ENCODE data around the gene SLC6A7.

The SLC6A7 gene

DNA sequence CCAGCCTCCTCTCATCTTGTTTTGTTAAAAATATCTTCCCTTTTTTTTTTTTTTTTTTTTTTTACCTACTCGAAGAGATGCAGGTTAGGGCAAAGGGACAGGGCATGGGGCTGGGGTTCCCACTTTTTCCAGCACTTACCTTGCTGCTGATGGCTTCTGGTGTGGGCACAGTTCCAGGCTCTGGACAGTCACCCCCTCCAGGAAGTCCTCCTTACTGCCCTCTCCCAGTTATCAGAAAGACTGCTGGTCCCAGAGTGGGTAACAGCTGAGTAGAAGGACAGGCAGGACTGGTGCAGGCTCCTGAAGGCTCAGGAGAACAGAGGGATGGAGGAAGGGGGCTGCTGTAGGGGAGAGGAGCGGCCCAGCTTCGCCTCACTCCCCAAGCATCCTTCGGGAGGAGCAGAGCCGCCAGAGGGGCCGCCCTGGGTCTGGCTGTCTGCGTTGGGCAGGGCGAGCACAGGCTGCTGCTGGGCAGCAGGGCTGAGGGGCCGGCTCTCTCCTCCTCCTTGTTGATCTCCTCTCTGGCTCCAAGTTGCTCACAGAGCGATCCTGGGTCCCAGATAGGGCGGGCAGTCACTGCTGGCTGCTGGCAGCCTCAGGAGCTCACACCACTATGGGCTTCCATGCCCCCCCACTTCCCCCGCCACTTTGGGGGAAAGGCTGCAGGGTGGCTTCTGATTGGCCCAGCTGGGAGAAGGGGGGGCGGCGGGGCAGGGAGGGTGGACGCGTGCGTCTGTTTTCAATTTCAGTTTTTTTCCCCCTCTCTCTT lies 34.4 kb upstream of the SLC6A7 start, which contains the start of gene PDGFRB:
Gene PDGFRB, minus strand, starts transcription at position 588 of the 769 bp plus-strand sequence. CDS start 18,798 bp downstream, outside the sequence.
- peak; percentile 13 to 17 for DNase-seq (ENCODE audit: extremely low read depth in 1 of 2, low read depth in 1 of 2)

- DNase-seq (ENCODE audit: extremely low read depth in 1 of 2, low read depth in 1 of 2), result no peak
Observed at GRCh38 chr5:150156027-150156368, 33.9 kb upstream of the SLC6A7 start.

GRCh38 chr5:150156540-150156939 lies 33.3 kb upstream of the SLC6A7 start:
- no peak for DNase-seq (ENCODE audit: extremely low read depth in 1 of 2, low read depth in 1 of 2)

- DNase-seq (ENCODE audit: extremely low read depth in 1 of 2, low read depth in 1 of 2), result no peak
Observed at GRCh38 chr5:150157168-150157567, 32.7 kb upstream of the SLC6A7 start.

- no peak for DNase-seq (ENCODE audit: extremely low read depth in 1 of 2, low read depth in 1 of 2)
Observed at GRCh38 chr5:150158170-150158949, 31.5 kb upstream of the SLC6A7 start.

GRCh38 chr5:150159031-150159430 lies 30.8 kb upstream of the SLC6A7 start:
- no peak for DNase-seq (ENCODE audit: extremely low read depth in 1 of 2, low read depth in 1 of 2)

- no peak for DNase-seq (ENCODE audit: extremely low read depth in 1 of 2, low read depth in 1 of 2)
Observed at GRCh38 chr5:150159741-150160179, 30.1 kb upstream of the SLC6A7 start.

GRCh38 chr5:150160448-150161081 lies 29.3 kb upstream of the SLC6A7 start:
- no peak for DNase-seq (ENCODE audit: extremely low read depth in 1 of 2, low read depth in 1 of 2)

DNA sequence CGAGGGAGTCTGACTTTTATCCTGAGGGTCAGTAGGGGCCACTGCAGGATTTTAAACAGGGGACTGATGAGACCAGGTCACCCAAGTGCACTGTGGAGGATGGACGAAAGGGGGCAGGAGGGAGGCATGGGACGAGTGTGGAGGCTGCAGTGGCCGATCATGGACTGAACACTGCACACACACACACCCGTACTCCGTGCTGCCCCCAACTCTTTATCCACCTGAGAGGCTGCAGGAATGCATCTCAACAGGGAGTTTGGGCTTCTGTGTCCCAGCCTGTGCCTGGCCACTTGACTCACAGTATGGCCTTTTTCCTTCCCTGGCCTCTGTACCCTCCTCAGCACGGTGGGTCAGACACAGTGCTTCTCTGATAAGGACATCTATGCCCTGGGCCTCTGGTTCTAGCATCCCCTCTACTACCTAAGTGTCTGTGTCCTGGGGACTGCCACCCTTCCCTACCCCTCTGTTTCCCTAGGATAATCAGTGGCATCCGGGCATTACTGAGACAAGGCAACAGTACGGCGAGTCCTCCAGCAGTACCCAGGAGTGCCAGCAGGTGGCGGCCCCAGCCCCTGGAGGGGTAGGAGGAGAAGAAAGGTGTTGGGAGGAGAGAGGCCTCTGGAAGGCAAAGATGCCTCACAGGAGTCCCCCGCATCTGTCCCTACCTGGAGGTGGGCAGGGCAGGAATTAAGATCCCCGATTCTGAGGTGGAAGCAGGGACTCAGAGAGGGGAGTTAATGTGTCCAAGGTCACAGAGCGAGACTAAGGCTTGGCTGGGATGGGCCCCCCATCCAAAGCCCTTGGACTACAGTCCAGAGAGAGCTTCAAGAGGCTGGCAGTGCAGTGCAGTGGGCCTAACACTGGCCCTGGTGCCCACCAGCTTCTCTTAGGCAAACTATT lies 28.4 kb upstream of the SLC6A7 start:
- DNase-seq (ENCODE audit: extremely low read depth in 1 of 2, low read depth in 1 of 2), result peak; percentile 45 to 51

- no peak for DNase-seq (ENCODE audit: extremely low read depth in 1 of 2, low read depth in 1 of 2)
Observed at GRCh38 chr5:150162142-150162513, 27.7 kb upstream of the SLC6A7 start.

- no peak for DNase-seq (ENCODE audit: extremely low read depth in 1 of 2, low read depth in 1 of 2)
Observed at GRCh38 chr5:150163035-150163434, 26.8 kb upstream of the SLC6A7 start.

DNA sequence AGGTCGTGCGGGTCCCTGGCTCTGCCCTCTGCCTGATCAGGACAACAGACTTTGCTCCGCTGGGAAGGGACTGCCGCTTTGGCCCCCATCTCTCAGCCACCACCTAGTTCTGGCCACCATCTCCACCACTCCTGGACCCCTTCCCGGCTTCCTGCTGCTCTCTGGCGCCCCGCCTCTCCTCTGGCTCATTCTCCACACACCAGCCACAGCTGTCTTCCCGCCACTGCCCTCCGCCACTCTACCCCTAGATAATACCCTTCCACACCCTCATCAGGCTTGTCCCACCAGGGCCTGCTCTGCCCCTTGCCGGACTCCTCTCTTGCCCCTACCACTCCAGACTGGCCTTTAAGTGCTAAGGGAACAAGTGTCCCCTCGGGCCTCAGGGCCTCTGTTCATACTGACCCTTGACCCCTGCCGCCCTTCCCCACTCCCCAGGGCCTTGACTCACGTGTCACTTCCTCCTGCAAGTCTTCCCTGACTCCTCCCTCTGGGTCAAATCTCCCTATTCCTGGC lies 26.3 kb upstream of the SLC6A7 start:
- no peak for DNase-seq (ENCODE audit: extremely low read depth in 1 of 2, low read depth in 1 of 2)

DNA sequence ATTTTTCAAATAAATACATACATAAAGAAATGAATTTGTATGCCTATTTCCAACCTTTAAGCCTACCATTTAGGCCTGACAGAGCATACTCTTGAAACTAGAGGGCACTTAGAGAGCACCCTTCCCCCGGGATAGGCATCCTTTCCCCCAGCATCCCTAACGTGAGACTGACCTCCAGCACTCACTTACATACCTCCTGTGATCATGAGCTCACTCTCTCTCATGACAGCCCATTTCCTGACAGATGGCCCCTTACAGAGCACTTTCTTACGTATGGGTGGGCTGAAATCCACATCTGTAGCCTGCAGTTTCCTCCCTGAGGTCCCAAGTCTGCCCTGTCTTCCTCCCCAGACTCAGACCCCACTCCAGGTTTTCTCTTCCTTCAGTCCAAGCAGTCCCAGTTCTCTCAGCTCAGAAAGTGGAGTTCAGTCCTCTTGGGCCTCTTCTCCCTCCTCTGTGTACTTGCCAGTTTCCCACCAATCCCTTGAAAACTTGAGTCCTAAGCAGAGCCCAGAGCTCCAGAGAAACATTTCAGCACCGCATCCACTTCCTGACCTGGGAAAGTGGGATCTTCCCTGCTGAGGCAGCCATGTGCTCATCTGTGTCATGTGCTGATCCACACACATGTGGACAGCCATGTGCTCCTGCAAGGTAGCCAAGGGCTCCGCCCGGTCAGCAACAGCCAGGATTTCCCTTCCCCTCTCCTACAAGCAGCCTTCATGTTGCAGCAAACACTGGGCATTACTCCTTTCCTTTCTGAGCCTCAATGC lies 25.5 kb upstream of the SLC6A7 start:
- no peak for DNase-seq (ENCODE audit: extremely low read depth in 1 of 2, low read depth in 1 of 2)

- no peak for DNase-seq (ENCODE audit: extremely low read depth in 1 of 2, low read depth in 1 of 2)
Observed at GRCh38 chr5:150166037-150166649, 23.7 kb upstream of the SLC6A7 start.

DNA sequence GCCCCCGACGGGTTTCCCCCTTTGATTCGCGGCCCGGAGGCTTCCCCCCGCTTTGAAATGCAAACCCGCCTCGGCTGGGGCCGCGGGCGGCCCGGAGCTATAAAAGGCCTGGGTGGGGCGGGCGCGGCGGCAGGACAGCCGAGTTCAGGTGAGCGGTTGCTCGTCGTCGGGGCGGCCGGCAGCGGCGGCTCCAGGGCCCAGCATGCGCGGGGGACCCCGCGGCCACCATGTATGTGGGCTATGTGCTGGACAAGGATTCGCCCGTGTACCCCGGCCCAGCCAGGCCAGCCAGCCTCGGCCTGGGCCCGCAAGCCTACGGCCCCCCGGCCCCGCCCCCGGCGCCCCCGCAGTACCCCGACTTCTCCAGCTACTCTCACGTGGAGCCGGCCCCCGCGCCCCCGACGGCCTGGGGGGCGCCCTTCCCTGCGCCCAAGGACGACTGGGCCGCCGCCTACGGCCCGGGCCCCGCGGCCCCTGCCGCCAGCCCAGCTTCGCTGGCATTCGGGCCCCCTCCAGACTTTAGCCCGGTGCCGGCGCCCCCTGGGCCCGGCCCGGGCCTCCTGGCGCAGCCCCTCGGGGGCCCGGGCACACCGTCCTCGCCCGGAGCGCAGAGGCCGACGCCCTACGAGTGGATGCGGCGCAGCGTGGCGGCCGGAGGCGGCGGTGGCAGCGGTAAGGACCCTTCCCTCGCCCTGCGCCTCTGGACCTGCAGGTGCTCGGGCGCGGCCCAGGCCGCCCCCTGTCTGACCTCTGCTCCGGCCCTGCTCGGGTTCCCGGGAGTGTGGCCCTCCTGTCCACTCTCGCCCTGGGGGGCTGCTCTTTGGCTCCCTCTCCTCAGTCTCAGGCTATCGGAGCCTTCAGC lies 23.0 kb upstream of the SLC6A7 start, which contains the start of gene CDX1:
Gene CDX1, plus strand, starts transcription at position 129 of the 862 bp plus-strand sequence. Its CDS starts 99 bp downstream, at position 228.
- DNase-seq (ENCODE audit: extremely low read depth in 1 of 2, low read depth in 1 of 2), result no peak

DNA sequence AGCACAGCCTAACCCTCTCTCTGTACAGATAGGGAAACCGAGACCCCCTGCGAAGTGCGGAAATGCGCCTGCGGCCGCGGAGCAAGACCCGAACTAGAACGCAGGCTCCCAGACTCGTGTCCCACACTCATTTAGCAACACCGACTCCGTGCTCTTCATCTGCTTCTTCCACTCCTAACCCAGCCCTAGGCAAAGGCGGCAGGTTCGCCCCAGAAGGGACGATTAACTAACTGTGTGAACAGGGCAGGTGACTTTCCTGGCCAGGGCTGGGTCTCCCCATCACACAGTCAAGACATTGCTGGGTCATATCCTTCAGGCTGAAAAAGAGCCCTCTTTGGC lies 22.4 kb upstream of the SLC6A7 start:
- DNase-seq (ENCODE audit: extremely low read depth in 1 of 2, low read depth in 1 of 2), result no peak

DNA sequence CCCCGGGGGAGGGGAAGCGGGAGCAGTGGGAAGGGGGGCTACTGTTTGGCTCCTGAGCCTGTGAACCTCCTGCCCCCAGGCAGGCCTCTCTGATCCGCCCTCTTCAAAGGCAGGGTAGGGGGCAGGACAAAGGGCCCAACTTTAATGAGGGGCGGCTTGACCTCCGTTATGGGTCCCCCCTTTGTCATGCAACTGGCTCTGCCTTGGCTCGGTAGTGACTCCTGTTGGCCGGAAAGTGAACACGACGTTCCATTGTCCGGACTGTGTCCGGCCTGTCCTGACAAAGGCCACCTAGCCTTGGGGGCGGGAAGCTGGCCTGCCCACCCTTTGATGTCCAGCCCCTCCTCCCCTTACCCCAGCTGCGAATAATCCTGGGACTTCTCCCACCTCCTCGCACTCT lies 22.0 kb upstream of the SLC6A7 start:
- DNase-seq (ENCODE audit: extremely low read depth in 1 of 2, low read depth in 1 of 2), result no peak

- no peak for DNase-seq (ENCODE audit: extremely low read depth in 1 of 2, low read depth in 1 of 2)
Observed at GRCh38 chr5:150168864-150169263, 21.0 kb upstream of the SLC6A7 start.
